Measurements from ENCODE around the gene RCC2.
"Not testable (repeated sequence)": the region's sequence is repeated elsewhere in the genome, so short reads cannot be mapped to it uniquely, and the experiment has no call there.

GRCh38 chr1:17481981-17482380, 42.5 kb upstream of the RCC2 start:
- TF ChIP-seq TFCP2L1 (CRISPR knock-in tag; IDR thresholded peaks at IDR 0.05); MAZ (IDR thresholded peaks at IDR 0.05; ENCODE audit: borderline replicate concordance, low read depth, low read length); JUNB (IDR thresholded peaks at IDR 0.05); USF2 (IDR thresholded peaks at IDR 0.05); MYC (IDR thresholded peaks at IDR 0.05; ENCODE audit: borderline replicate concordance, low read length); NPAS2 (CRISPR knock-in tag; IDR thresholded peaks at IDR 0.05; ENCODE audit: borderline replicate concordance); EHF (CRISPR knock-in tag; IDR thresholded peaks at IDR 0.05); NFE2L2 (conservative IDR thresholded peaks at IDR 0.05; ENCODE audit: low read length); POLR2AphosphoS2 (conservative IDR thresholded peaks at IDR 0.05; ENCODE audit: low read length); EP300 (IDR thresholded peaks at IDR 0.05); JUN (IDR thresholded peaks at IDR 0.05); BHLHE40 (IDR thresholded peaks at IDR 0.05; ENCODE audit: low read depth, low read length): not testable (repeated sequence)
- TF ChIP-seq, protein P1, sequence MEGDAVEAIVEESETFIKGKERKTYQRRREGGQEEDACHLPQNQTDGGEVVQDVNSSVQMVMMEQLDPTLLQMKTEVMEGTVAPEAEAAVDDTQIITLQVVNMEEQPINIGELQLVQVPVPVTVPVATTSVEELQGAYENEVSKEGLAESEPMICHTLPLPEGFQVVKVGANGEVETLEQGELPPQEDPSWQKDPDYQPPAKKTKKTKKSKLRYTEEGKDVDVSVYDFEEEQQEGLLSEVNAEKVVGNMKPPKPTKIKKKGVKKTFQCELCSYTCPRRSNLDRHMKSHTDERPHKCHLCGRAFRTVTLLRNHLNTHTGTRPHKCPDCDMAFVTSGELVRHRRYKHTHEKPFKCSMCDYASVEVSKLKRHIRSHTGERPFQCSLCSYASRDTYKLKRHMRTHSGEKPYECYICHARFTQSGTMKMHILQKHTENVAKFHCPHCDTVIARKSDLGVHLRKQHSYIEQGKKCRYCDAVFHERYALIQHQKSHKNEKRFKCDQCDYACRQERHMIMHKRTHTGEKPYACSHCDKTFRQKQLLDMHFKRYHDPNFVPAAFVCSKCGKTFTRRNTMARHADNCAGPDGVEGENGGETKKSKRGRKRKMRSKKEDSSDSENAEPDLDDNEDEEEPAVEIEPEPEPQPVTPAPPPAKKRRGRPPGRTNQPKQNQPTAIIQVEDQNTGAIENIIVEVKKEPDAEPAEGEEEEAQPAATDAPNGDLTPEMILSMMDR (IDR thresholded peaks at IDR 0.05), result not testable (repeated sequence)
- TF ChIP-seq, protein P2, sequence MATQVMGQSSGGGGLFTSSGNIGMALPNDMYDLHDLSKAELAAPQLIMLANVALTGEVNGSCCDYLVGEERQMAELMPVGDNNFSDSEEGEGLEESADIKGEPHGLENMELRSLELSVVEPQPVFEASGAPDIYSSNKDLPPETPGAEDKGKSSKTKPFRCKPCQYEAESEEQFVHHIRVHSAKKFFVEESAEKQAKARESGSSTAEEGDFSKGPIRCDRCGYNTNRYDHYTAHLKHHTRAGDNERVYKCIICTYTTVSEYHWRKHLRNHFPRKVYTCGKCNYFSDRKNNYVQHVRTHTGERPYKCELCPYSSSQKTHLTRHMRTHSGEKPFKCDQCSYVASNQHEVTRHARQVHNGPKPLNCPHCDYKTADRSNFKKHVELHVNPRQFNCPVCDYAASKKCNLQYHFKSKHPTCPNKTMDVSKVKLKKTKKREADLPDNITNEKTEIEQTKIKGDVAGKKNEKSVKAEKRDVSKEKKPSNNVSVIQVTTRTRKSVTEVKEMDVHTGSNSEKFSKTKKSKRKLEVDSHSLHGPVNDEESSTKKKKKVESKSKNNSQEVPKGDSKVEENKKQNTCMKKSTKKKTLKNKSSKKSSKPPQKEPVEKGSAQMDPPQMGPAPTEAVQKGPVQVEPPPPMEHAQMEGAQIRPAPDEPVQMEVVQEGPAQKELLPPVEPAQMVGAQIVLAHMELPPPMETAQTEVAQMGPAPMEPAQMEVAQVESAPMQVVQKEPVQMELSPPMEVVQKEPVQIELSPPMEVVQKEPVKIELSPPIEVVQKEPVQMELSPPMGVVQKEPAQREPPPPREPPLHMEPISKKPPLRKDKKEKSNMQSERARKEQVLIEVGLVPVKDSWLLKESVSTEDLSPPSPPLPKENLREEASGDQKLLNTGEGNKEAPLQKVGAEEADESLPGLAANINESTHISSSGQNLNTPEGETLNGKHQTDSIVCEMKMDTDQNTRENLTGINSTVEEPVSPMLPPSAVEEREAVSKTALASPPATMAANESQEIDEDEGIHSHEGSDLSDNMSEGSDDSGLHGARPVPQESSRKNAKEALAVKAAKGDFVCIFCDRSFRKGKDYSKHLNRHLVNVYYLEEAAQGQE (IDR thresholded peaks at IDR 0.05), result not testable (repeated sequence)
